ENCODE data around the gene DPYSL5. TPM values are rescaled to one million over a fixed set of nuclear protein-coding genes. Genes with fewer than 3 reads are reported as not detected.

DPYSL5 gene
- total RNA-seq, 1 donor from 2014 or later: 313 TPM

GRCh38 chr2:26934985-26935384 lies 87.1 kb downstream of the DPYSL5 start:
- peaks cover 6% of the 10 kb centered on the region for H3K9me3 Mint-ChIP-seq (ENCODE audit: unreplicated experiment)
- H3K27me3 Mint-ChIP-seq (ENCODE audit: unreplicated experiment): peaks cover 4% of the 10 kb centered on the region
- no peak for DNase-seq
- H3K27ac Mint-ChIP-seq (ENCODE audit: unreplicated experiment): no peak overlapping the region
- H3K4me3 Mint-ChIP-seq (ENCODE audit: unreplicated experiment): no peak overlapping the region
- peaks cover 9% of the 10 kb centered on the region for H3K36me3 Mint-ChIP-seq (ENCODE audit: unreplicated experiment)
- no peaks in the 10 kb centered on the region for H3K4me1 Mint-ChIP-seq (ENCODE audit: low read depth, unreplicated experiment)
- TF ChIP-seq CTCF (IDR thresholded peaks at IDR 0.05; ENCODE audit: partially characterized antibody, unreplicated experiment): no peak

GRCh38 chr2:26936855-26937254 lies 88.9 kb downstream of the DPYSL5 start:
- no peak for TF ChIP-seq CTCF (IDR thresholded peaks at IDR 0.05; ENCODE audit: partially characterized antibody, unreplicated experiment)
- H3K27ac Mint-ChIP-seq (ENCODE audit: unreplicated experiment): no peak overlapping the region
- peaks cover 6% of the 10 kb centered on the region for H3K9me3 Mint-ChIP-seq (ENCODE audit: unreplicated experiment)
- peaks cover 4% of the 10 kb centered on the region for H3K27me3 Mint-ChIP-seq (ENCODE audit: unreplicated experiment)
- no peaks in the 10 kb centered on the region for H3K4me1 Mint-ChIP-seq (ENCODE audit: low read depth, unreplicated experiment)
- DNase-seq: no peak
- H3K36me3 Mint-ChIP-seq (ENCODE audit: unreplicated experiment): peaks cover 12% of the 10 kb centered on the region
- no peak overlapping the region for H3K4me3 Mint-ChIP-seq (ENCODE audit: unreplicated experiment)

- peaks cover 11% of the 10 kb centered on the region for H3K9me3 Mint-ChIP-seq (ENCODE audit: unreplicated experiment)
- H3K27me3 Mint-ChIP-seq (ENCODE audit: unreplicated experiment): peaks cover 12% of the 10 kb centered on the region
- no peak overlapping the region for H3K4me3 Mint-ChIP-seq (ENCODE audit: unreplicated experiment)
- H3K27ac Mint-ChIP-seq (ENCODE audit: unreplicated experiment): no peak overlapping the region
- peaks cover 4% of the 10 kb centered on the region for H3K4me1 Mint-ChIP-seq (ENCODE audit: low read depth, unreplicated experiment)
- no peak for TF ChIP-seq CTCF (IDR thresholded peaks at IDR 0.05; ENCODE audit: partially characterized antibody, unreplicated experiment)
- peaks cover 16% of the 10 kb centered on the region for H3K36me3 Mint-ChIP-seq (ENCODE audit: unreplicated experiment)
- no peak for DNase-seq
These were observed 90.6 kb downstream of the DPYSL5 start for GRCh38 chr2:26938399-26939118.

- Mint-ChIP-seq H3K4me1 (ENCODE audit: low read depth, unreplicated experiment) (peaks cover 4% of the 10 kb centered on the region), H3K27ac (ENCODE audit: unreplicated experiment) (no peak overlapping the region), H3K4me3 (ENCODE audit: unreplicated experiment) (no peak overlapping the region), H3K36me3 (ENCODE audit: unreplicated experiment) (peaks cover 9% of the 10 kb centered on the region), H3K27me3 (ENCODE audit: unreplicated experiment) (peaks cover 8% of the 10 kb centered on the region), H3K9me3 (ENCODE audit: unreplicated experiment) (peaks cover 8% of the 10 kb centered on the region)
- no peak for TF ChIP-seq CTCF (IDR thresholded peaks at IDR 0.05; ENCODE audit: partially characterized antibody, unreplicated experiment)
- no peak for DNase-seq
These were observed 92.1 kb downstream of the DPYSL5 start for GRCh38 chr2:26940001-26940400.

GRCh38 chr2:26941486-26941885 lies 93.6 kb downstream of the DPYSL5 start:
- TF ChIP-seq CTCF (IDR thresholded peaks at IDR 0.05; ENCODE audit: partially characterized antibody, unreplicated experiment): no peak
- Mint-ChIP-seq H3K9me3 (ENCODE audit: unreplicated experiment) (peaks cover 11% of the 10 kb centered on the region), H3K27me3 (ENCODE audit: unreplicated experiment) (peaks cover 10% of the 10 kb centered on the region), H3K4me1 (ENCODE audit: low read depth, unreplicated experiment) (peaks cover 6% of the 10 kb centered on the region), H3K4me3 (ENCODE audit: unreplicated experiment) (no peak overlapping the region), H3K27ac (ENCODE audit: unreplicated experiment) (no peak overlapping the region), H3K36me3 (ENCODE audit: unreplicated experiment) (peaks cover 13% of the 10 kb centered on the region)
- DNase-seq: no peak
